Measurements from ENCODE around the gene SOX11. TPM values are rescaled to one million over a fixed set of nuclear protein-coding genes. Genes with fewer than 3 reads are reported as not detected.

Gene SOX11
- total and polyA plus RNA-seq, 2 of the 8 experiments (the other 6 are each of a cell fraction or from before 2014, with no cell fraction given): 9.0 to 55.6 TPM

DNA sequence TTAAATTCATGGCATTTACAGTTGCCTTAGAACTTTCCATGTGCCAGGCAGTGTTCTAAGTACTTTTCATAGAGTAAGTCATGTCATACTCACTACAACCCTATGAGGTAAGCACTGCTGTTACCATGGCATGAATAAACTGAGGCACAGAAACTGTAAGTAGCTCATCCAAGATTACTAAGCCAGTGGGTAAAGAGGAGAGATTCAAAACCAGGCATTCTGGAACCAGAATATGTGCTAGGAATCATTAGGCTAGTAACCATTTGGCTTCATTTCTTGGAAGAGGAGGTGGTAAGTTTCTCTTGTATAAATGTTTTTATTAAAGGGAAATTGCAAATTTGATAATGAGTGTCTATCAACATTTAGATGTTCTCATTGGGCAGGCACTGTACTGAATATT lies 35.1 kb downstream of the SOX11 start:
- H3K4me2 ChIP-seq (ENCODE audit: insufficient read depth in 1 of 2, low read depth in 2 of 2, low read length in 2 of 2): peak overlapping the region; percentile 61 to 66; a peak in 3 of 4 replicates
- no peaks in the 10 kb centered on the region for H4K20me1 ChIP-seq (replicated peaks in 1 of 2; ENCODE audit: control insufficient read depth in 1 of 2, insufficient read depth in 2 of 2, low read length in 2 of 2)
- peaks cover 0 to 3% (median 0%) of the 10 kb centered on the region in 4 experiments; a peak in 1 of 8 replicates for H3K36me3 ChIP-seq (ENCODE audit: control insufficient read depth in 2 of 4, insufficient read depth in 4 of 4, low read length in 3 of 4)
- no peak for DNase-seq (ENCODE audit: low read depth in 1 of 2, low spot score in 2 of 2)
- ChIA-PET CTCF (ENCODE audit: partially characterized antibody) (interaction anchor here (1.5 kb wide), 1 partner anchor 361 kb away, joined by 3 read pairs; no protein-coding TSS in a partner anchor), POLR2A (ENCODE audit: partially characterized antibody) (interaction anchor here (0.6 to 2.7 kb wide), 5 partner anchors 12 to 354 kb away, joined by 3 to 28 read pairs (median 5); partner anchors contain the start of gene SOX11)
- no peak overlapping the region for H2AFZ ChIP-seq (ENCODE audit: low read length)
- peak overlapping the region; percentile 34 for H2BK120ac ChIP-seq (replicated peaks; ENCODE audit: low read depth, low read length)
- peaks cover 0 to 27% (median 9%) of the 10 kb centered on the region in 4 experiments; a peak in 6 of 7 replicates for H3K4me1 ChIP-seq (replicated peaks in 1 of 4; ENCODE audit: control insufficient read depth in 3 of 4, insufficient read depth in 4 of 4, low read length in 3 of 4)
- H2BK5ac ChIP-seq (ENCODE audit: low read depth, low read length): no peak overlapping the region; the same call in 1 of the 2 replicates
- H3K9me3 ChIP-seq (ENCODE audit: insufficient read depth in 2 of 2, low read depth in 1 of 2, low read length in 1 of 2): no peaks in the 10 kb centered on the region
- TF ChIP-seq SP1 (IDR thresholded peaks at IDR 0.05; ENCODE audit: low read depth, low read length): peak; percentile 89
- no peak for TF ChIP-seq BACH1 (IDR thresholded peaks at IDR 0.05; ENCODE audit: low read length)
- no peak for TF ChIP-seq JUN (IDR thresholded peaks at IDR 0.05; ENCODE audit: low read depth, low read length)
- no peak overlapping the region for H3K14ac ChIP-seq (ENCODE audit: insufficient read length)
- peak overlapping the region; percentile 78; the same call in 1 of the 2 replicates for H2BK12ac ChIP-seq (ENCODE audit: low read depth, low read length)
- peak overlapping the region in 2 of 4 experiments; percentile 44 to 59; a peak in 3 of 8 replicates for H3K4me3 ChIP-seq (ENCODE audit: extremely low read depth in 1 of 4, insufficient read depth in 2 of 4, low read depth in 3 of 4, low read length in 4 of 4)
- H3K79me1 ChIP-seq (ENCODE audit: low read depth, low read length): no peaks in the 10 kb centered on the region
- H2AK5ac ChIP-seq (ENCODE audit: low read depth, low read length): no peak overlapping the region
- H4K8ac ChIP-seq (ENCODE audit: extremely low read depth, insufficient read depth, low read length): no peak overlapping the region
- H2BK20ac ChIP-seq (ENCODE audit: low read length): peak overlapping the region; percentile 28; the same call in 1 of the 2 replicates
- peaks cover 2% of the 10 kb centered on the region; the same call in 1 of the 2 replicates for H3K23me2 ChIP-seq (ENCODE audit: low read depth, low read length)
- no peak for FAIRE-seq
- no peak overlapping the region for H2BK15ac ChIP-seq (ENCODE audit: low read length)
- no peak overlapping the region for H3K56ac ChIP-seq (replicated peaks; ENCODE audit: insufficient read length, low read depth, low read length)
- H3K4ac ChIP-seq (replicated peaks; ENCODE audit: insufficient read length, low read depth, low read length): no peak overlapping the region
- H4K5ac ChIP-seq (ENCODE audit: insufficient read length, low read depth, low read length): peak overlapping the region; percentile 84
- no peaks in the 10 kb centered on the region for H3K79me2 ChIP-seq (ENCODE audit: control insufficient read depth in 1 of 2, insufficient read depth in 2 of 2, low read length in 2 of 2)
- no peak overlapping the region; the same call in 1 of the 2 replicates for H3K27ac ChIP-seq (ENCODE audit: low read depth, low read length)
- H4K91ac ChIP-seq (replicated peaks; ENCODE audit: insufficient read length, low read length): no peak overlapping the region
- no peak overlapping the region for H3K23ac ChIP-seq (ENCODE audit: insufficient read length)
- no peak overlapping the region for H3K9ac ChIP-seq (replicated peaks in 1 of 4; ENCODE audit: extremely low read depth in 1 of 4, low read depth in 3 of 4, low read length in 3 of 4)
- no peak overlapping the region for H3K18ac ChIP-seq (ENCODE audit: extremely low read depth, low read length)
- H3K27me3 ChIP-seq (replicated peaks in 1 of 4; ENCODE audit: control insufficient read depth in 3 of 4, extremely low read depth in 1 of 4, insufficient read depth in 3 of 4, low read length in 3 of 4): no peaks in the 10 kb centered on the region
